Keratinocyte (primary cell): ENCODE data around the gene PPFIBP2.

Experiments used
- CTCF ChIP-seq, 3 experiments: IDR thresholded peaks in 1 of 3; conservative IDR thresholded peaks in 1 of 3; optimal IDR thresholded peaks in 1 of 3; 2 replicates in 2 of 3; 3 replicates in 1 of 3; pipeline versions ENCODE3 to v1.5.1; 2011; ENCODE audit warnings: low read length in 3 of 3, mild to moderate bottlenecking in 3 of 3, moderate library complexity in 2 of 3, control low read depth in 1 of 3, inconsistent platforms in 1 of 3; ENCODE audit not compliant: insufficient read depth in 2 of 3; ENCODE audit errors: extremely low read depth in 1 of 3
- EZH2 ChIP-seq: IDR thresholded peaks from one replicate; pipeline ENCODE4 v1.6.1; 2012; ENCODE audit warnings: inconsistent platforms, mild to moderate bottlenecking, low read length, moderate library complexity

GRCh38 chr11:7532405-7533145 is 18.8 kb downstream of the PPFIBP2 start:
- TF ChIP-seq CTCF (optimal IDR thresholded peaks at IDR 0.05 in 1 of 3, IDR thresholded peaks at IDR 0.05 in 1 of 3, conservative IDR thresholded peaks at IDR 0.05 in 1 of 3; ENCODE audit: extremely low read depth in 1 of 3, insufficient read depth in 2 of 3, low read length in 3 of 3) (no peak), EZH2 (no peak)
